Endothelial cell of umbilical vein (primary cell): ENCODE data around the gene S100A3. TPM values are rescaled to one million over a fixed set of nuclear protein-coding genes. Genes with fewer than 3 reads are reported as not detected.

Source experiments
- BruUV-seq: library from RNA; stranded (reverse); fragments of 400-500 nt; replicated peaks from 2 replicates; lab custom pipeline; 2021; lab: Mats Ljungman, UMichigan
- CTCF ChIA-PET: fragments of 300-600, 350-600 bp; sonication (Branson Sonifier 250); formaldehyde crosslinking; loops from one replicate; lab custom pipeline; 2021; ENCODE audit warnings: antibody characterized with exemption, inconsistent platforms; lab: Charles Lee
- POLR2A ChIA-PET: fragments of 300-600, 350-600 bp; sonication (Branson Sonifier 250); formaldehyde crosslinking; loops from one replicate; lab custom pipeline; 2021; ENCODE audit warnings: antibody characterized with exemption, inconsistent platforms; lab: Charles Lee
- DNase-seq: peaks from one replicate; pipeline ENCODE4 v3.0.0-alpha.2; 2011; ENCODE audit warnings: low read depth, low spot score
- FAIRE-seq: peaks from 2 replicates; lab custom pipeline; 2011; peaks lifted over from hg19 to GRCh38; lab: Jason Lieb, UNC
- H2AFZ ChIP-seq: 2 replicates; pipeline ENCODE4 v1.6.0; 2012; ENCODE audit warnings: low read depth, low read length, control low read depth, inconsistent platforms
- H3K27ac ChIP-seq: 2 replicates; pipeline ENCODE4 v1.5.1; 2011; ENCODE audit warnings: low read depth, mild to moderate bottlenecking, control low read depth, low read length, moderate library complexity; ENCODE audit not compliant: insufficient read depth
- H3K27me3 ChIP-seq, 2 experiments: 2 replicates each; pipeline versions ENCODE4 v1.6.0 to v1.6.1; 2011; ENCODE audit warnings: low read length in 2 of 2, mixed read lengths in 1 of 2; ENCODE audit not compliant: control insufficient read depth in 2 of 2, insufficient read depth in 2 of 2
- H3K36me3 ChIP-seq, 2 experiments: 2 replicates in 1 of 2; 3 replicates in 1 of 2; pipeline ENCODE4 v1.5.1; 2011; ENCODE audit warnings: low read length in 2 of 2, mild to moderate bottlenecking in 1 of 2, moderate library complexity in 1 of 2; ENCODE audit not compliant: control insufficient read depth in 2 of 2, insufficient read depth in 2 of 2; ENCODE audit errors: extremely low read depth in 1 of 2
- H3K4me1 ChIP-seq: 3 replicates; pipeline ENCODE4 v1.5.1; 2011; ENCODE audit warnings: mild to moderate bottlenecking, low read length; ENCODE audit not compliant: control insufficient read depth, insufficient read depth; ENCODE audit errors: extremely low read depth
- H3K4me2 ChIP-seq: 2 replicates; pipeline ENCODE4 v1.6.1; 2011; ENCODE audit warnings: low read length, control low read depth, mixed read lengths; ENCODE audit not compliant: insufficient read depth
- H3K4me3 ChIP-seq, 3 experiments: fragments of 200-600 bp in 1 of 3; sonication (generic), shearing (Covaris generic) in 1 of 3; replicated peaks in 1 of 3; 2 replicates each; pipeline ENCODE4 v1.5.1; 2011 to 2016; ENCODE audit warnings: control low read depth in 3 of 3, low read length in 3 of 3, mild to moderate bottlenecking in 2 of 3, inconsistent platforms in 1 of 3, low read depth in 1 of 3, moderate library complexity in 1 of 3; ENCODE audit not compliant: insufficient read depth in 1 of 3
- H3K79me2 ChIP-seq: 2 replicates; pipeline ENCODE4 v1.6.0; 2012; ENCODE audit warnings: low read length, inconsistent platforms; ENCODE audit not compliant: control insufficient read depth, insufficient read depth
- H3K9ac ChIP-seq: replicated peaks from 2 replicates; pipeline ENCODE3; 2011; ENCODE audit warnings: low read length, control low read depth; ENCODE audit not compliant: insufficient read depth; ENCODE audit errors: extremely low read depth
- H3K9me1 ChIP-seq: replicated peaks from 3 replicates; pipeline ENCODE4 v1.6.0; 2011; ENCODE audit warnings: mild to moderate bottlenecking, low read length; ENCODE audit not compliant: control insufficient read depth, insufficient read depth; ENCODE audit errors: extremely low read depth
- H3K9me3 ChIP-seq: replicated peaks from 2 replicates; pipeline ENCODE4 v1.5.1; 2012; ENCODE audit warnings: low read length, inconsistent platforms; ENCODE audit not compliant: control insufficient read depth, insufficient read depth
- H4K20me1 ChIP-seq: replicated peaks from 2 replicates; pipeline ENCODE3; 2011; ENCODE audit warnings: mild to moderate bottlenecking, low read length; ENCODE audit not compliant: control insufficient read depth, insufficient read depth; ENCODE audit errors: extremely low read depth
- EZH2 ChIP-seq: IDR thresholded peaks from 2 replicates; pipeline ENCODE4 v1.6.1; 2012; ENCODE audit warnings: borderline replicate concordance, low read depth, mild to moderate bottlenecking, moderate library complexity, low read length, inconsistent platforms; ENCODE audit not compliant: severe bottlenecking
- FOS ChIP-seq: IDR thresholded peaks from 2 replicates; pipeline ENCODE4 v1.6.1; 2011; ENCODE audit warnings: mild to moderate bottlenecking, low read length, moderate library complexity, borderline replicate concordance; ENCODE audit not compliant: insufficient read depth
- GATA2 ChIP-seq: IDR thresholded peaks from 2 replicates; pipeline ENCODE4 v1.7.0; 2011; ENCODE audit warnings: low read depth, mild to moderate bottlenecking, moderate library complexity, mixed read lengths, low read length; ENCODE audit not compliant: insufficient read length, insufficient read depth
- JUN ChIP-seq: IDR thresholded peaks from 2 replicates; pipeline ENCODE4 v1.6.1; 2011; ENCODE audit warnings: borderline replicate concordance, low read depth; ENCODE audit not compliant: insufficient read length, insufficient read depth
- MYC ChIP-seq: IDR thresholded peaks from one replicate; pipeline ENCODE4 v1.6.1; 2011; ENCODE audit warnings: mild to moderate bottlenecking, low read depth, low read length
- POLR2A ChIP-seq: IDR thresholded peaks from 2 replicates; pipeline ENCODE4 v1.6.1; 2012; ENCODE audit warnings: low read depth, mild to moderate bottlenecking, control low read depth, low read length
- POLR2AphosphoS5 ChIP-seq: IDR thresholded peaks from 2 replicates; pipeline ENCODE4 v1.6.1; 2012; ENCODE audit warnings: low read depth, mild to moderate bottlenecking, control low read depth, low read length, moderate library complexity; ENCODE audit not compliant: insufficient read depth
- dilution Hi-C: fragments of 300-500 bp; cut with MboI; formaldehyde crosslinking; loops from one replicate; pipeline ENCODE4 v1.15.0; 2019; ENCODE audit warnings: low sequenced_read_pairs; ENCODE audit not compliant: extremely low pct_ligation_motif_present
- intact Hi-C: fragments of 100-400 bp; cut with micrococcal nuclease; formaldehyde crosslinking; loops from one replicate; pipeline ENCODE4 v1.10.0; 2022
- polyA plus RNA-seq, 4 experiments: library from polyadenylated mRNA; depleted of rRNA in 3 of 4; stranded (reverse) in 3 of 4; unstranded in 1 of 4; fragments of >200 nt; gene quantifications; 2 replicates each; pipeline versions ENCODE4 v1.2.1 to v1.2.3, GENCODE V29; 2011 to 2012; ENCODE audit warnings: missing spikeins in 1 of 4
- total RNA-seq: library from RNA; stranded (reverse); gene quantifications from 2 replicates; pipeline ENCODE4 v1.2.3, GENCODE V29; 2021
- TF ChIP-seq, protein P1 (sequence below), 2 donors: IDR thresholded peaks; 1 replicate in 1 of 2; 2 replicates in 1 of 2; pipeline ENCODE4 v1.5.1; 2011; ENCODE audit warnings: low read length in 2 of 2, mild to moderate bottlenecking in 2 of 2, moderate library complexity in 2 of 2, control low read depth in 1 of 2, inconsistent platforms in 1 of 2, low read depth in 1 of 2; ENCODE audit not compliant: insufficient read depth in 1 of 2; ENCODE audit errors: extremely low read depth in 1 of 2
- TF ChIP-seq, protein P2 (sequence below): IDR thresholded peaks from 2 replicates; pipeline ENCODE4 v1.6.1; 2011; ENCODE audit not compliant: insufficient read depth, insufficient read length

Gene S100A3
- total and polyA plus RNA-seq, 2 donors (not counting 3 experiments of a cell fraction or from before 2014, with no cell fraction given) = 0.42 to 1.3 TPM

DNA sequence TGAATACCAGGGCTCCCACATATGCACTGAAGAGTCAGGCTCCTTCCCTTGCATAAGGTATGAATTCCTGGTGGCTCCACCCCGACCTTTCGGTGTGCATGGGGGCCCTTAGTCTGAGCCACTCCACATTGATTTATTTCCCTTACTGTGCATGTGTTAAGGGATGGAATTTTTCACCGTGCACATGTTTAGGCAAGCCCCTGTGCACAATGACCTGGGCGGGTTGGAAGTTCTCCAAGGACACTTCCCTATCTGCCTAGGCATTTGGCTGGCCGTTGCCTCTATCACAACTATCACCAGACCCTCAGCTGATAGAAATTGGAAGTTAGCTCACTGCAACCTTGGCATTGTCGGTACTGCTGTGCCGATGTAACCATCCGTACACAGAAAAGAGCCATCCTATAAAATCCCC lies 22.9 kb downstream of the S100A3 start:
- TF ChIP-seq, protein P1, sequence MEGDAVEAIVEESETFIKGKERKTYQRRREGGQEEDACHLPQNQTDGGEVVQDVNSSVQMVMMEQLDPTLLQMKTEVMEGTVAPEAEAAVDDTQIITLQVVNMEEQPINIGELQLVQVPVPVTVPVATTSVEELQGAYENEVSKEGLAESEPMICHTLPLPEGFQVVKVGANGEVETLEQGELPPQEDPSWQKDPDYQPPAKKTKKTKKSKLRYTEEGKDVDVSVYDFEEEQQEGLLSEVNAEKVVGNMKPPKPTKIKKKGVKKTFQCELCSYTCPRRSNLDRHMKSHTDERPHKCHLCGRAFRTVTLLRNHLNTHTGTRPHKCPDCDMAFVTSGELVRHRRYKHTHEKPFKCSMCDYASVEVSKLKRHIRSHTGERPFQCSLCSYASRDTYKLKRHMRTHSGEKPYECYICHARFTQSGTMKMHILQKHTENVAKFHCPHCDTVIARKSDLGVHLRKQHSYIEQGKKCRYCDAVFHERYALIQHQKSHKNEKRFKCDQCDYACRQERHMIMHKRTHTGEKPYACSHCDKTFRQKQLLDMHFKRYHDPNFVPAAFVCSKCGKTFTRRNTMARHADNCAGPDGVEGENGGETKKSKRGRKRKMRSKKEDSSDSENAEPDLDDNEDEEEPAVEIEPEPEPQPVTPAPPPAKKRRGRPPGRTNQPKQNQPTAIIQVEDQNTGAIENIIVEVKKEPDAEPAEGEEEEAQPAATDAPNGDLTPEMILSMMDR (IDR thresholded peaks at IDR 0.05; ENCODE audit: extremely low read depth in 1 of 2, insufficient read depth in 1 of 2, low read depth in 1 of 2, low read length in 2 of 2) = no peak
- TF ChIP-seq, protein P2, sequence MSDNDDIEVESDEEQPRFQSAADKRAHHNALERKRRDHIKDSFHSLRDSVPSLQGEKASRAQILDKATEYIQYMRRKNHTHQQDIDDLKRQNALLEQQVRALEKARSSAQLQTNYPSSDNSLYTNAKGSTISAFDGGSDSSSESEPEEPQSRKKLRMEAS = no peak
- no peak for TF ChIP-seq MYC
- no peak for TF ChIP-seq JUN
- no peak for TF ChIP-seq FOS
- TF ChIP-seq GATA2 = no peak
- TF ChIP-seq EZH2 = no peak
- no peak for TF ChIP-seq POLR2A
- TF ChIP-seq POLR2AphosphoS5 = no peak
- intact Hi-C loops = no loop called here
- Histone ChIP-seq H3K9me1 (no peaks in the 10 kb centered on the region), H3K9ac (no peak overlapping the region), H4K20me1 (no peaks in the 10 kb centered on the region), H2AFZ (no peak overlapping the region), H3K27me3 (no peaks in the 10 kb centered on the region), H3K4me3 (no peak overlapping the region), H3K9me3 (no peaks in the 10 kb centered on the region), H3K79me2 (no peaks in the 10 kb centered on the region), H3K27ac (no peak overlapping the region), H3K36me3 (no peaks in the 10 kb centered on the region), H3K4me2 (no peak overlapping the region), H3K4me1 (peaks cover 3% of the 10 kb centered on the region)
- no TSS peak for BruUV-seq
- DNase-seq (no peak), FAIRE-seq (no peak)
- dilution Hi-C loops = no loop called here
- CTCF ChIA-PET = interaction anchor here (1.0 to 2.2 kb wide), 7 partner anchors 11 to 101 kb away, joined by 3 to 13 read pairs (median 6); partner anchors contain the start of gene S100A13
- POLR2A ChIA-PET = interaction anchor here (1.1 kb wide), 2 partner anchors 41 to 101 kb away, joined by 3 read pairs; partner anchors contain the start of gene S100A13
